Hematopoietic multipotent progenitor cell treated with erythropoietin and hydrocortisone succinate and interleukin-3 and kit ligand, for 6 days (in vitro differentiated cells): ENCODE data around the gene PTGDS.
A peak's percentile ranks its signal among the peaks of the same experiment; 100 is the strongest.

Experiments used
- DNase-seq: peaks from one replicate; pipeline ENCODE4 v3.0.0-alpha.2; 2015

The PTGDS gene

GRCh38 chr9:136946228-136947027 lies 30.9 kb upstream of the PTGDS start:
- DNase-seq = no peak

GRCh38 chr9:136947028-136947891 lies 30.0 kb upstream of the PTGDS start:
- no peak for DNase-seq

- DNase-seq = peak; percentile 67
Measured at GRCh38 chr9:136947955-136948510, 29.3 kb upstream of the PTGDS start.

- DNase-seq = no peak
Measured at GRCh38 chr9:136949239-136949816, 28.0 kb upstream of the PTGDS start.

- DNase-seq = peak; percentile 94
Measured at GRCh38 chr9:136949817-136950655, 27.3 kb upstream of the PTGDS start.

GRCh38 chr9:136950656-136951276 lies 26.5 kb upstream of the PTGDS start:
- DNase-seq = no peak

GRCh38 chr9:136951541-136952320 lies 25.6 kb upstream of the PTGDS start, which contains the start of gene LCN12:
TSS of gene LCN12 (plus strand) at chr9:136952273. CDS start at chr9:136952328, 55 bp downstream.
- no peak for DNase-seq

- DNase-seq = no peak
Measured at GRCh38 chr9:136952321-136952850, 24.9 kb upstream of the PTGDS start.

- DNase-seq = no peak
Measured at GRCh38 chr9:136952876-136953770, 24.2 kb upstream of the PTGDS start.

GRCh38 chr9:136953771-136954269 lies 23.5 kb upstream of the PTGDS start:
- no peak for DNase-seq

GRCh38 chr9:136954270-136955083 lies 22.8 kb upstream of the PTGDS start:
- DNase-seq = no peak

- no peak for DNase-seq
Measured at GRCh38 chr9:136955202-136955942, 21.9 kb upstream of the PTGDS start.

GRCh38 chr9:136955943-136956335 lies 21.4 kb upstream of the PTGDS start:
- DNase-seq = no peak

- DNase-seq = no peak
Measured at GRCh38 chr9:136956604-136957003, 20.7 kb upstream of the PTGDS start.

- DNase-seq = no peak
Measured at GRCh38 chr9:136957461-136957860, 19.8 kb upstream of the PTGDS start.

- no peak for DNase-seq
Measured at GRCh38 chr9:136957901-136958300, 19.4 kb upstream of the PTGDS start.

- no peak for DNase-seq
Measured at GRCh38 chr9:136958473-136958872, 18.8 kb upstream of the PTGDS start.
